CD4-positive, alpha-beta T cell (primary cell): ENCODE data around the gene VAMP4. TPM values are rescaled to one million over a fixed set of nuclear protein-coding genes. Genes with fewer than 3 reads are reported as not detected.

ENCODE experiments used
- ATAC-seq: fragments of 200-7000 bp; cut with Tn5 transposase; one replicate; pipeline ENCODE4 v1.10.0; 2022; ENCODE audit warnings: mild to moderate bottlenecking; ENCODE audit not compliant: poor library complexity
- CTCF ChIA-PET: fragments of 350-600 bp; sonication (Branson Sonifier 250); formaldehyde crosslinking; loops from one replicate; lab custom pipeline; 2021; ENCODE audit warnings: antibody characterized with exemption, inconsistent platforms; lab: Charles Lee
- POLR2A ChIA-PET: fragments of 350-600 bp; sonication (Branson Sonifier 250); formaldehyde crosslinking; loops from one replicate; lab custom pipeline; 2021; ENCODE audit warnings: antibody characterized with exemption, inconsistent platforms; lab: Charles Lee
- DNase-seq, 14 experiments: peaks; one replicate each; pipeline ENCODE4 v3.0.0-alpha.2; 2013 to 2020; ENCODE audit warnings: mixed read lengths in 2 of 14
- H3K27ac ChIP-seq, 2 donors: one replicate each; pipeline versions ENCODE4 v1.5.1 to v1.7.0; 2013; ENCODE audit warnings: low read length in 2 of 2, low read depth in 1 of 2, mild to moderate bottlenecking in 1 of 2
- H3K27me3 ChIP-seq, 2 experiments: 1 replicate in 1 of 2; 2 replicates in 1 of 2; pipeline versions ENCODE4 v1.6.1 to v1.7.0; 2013; ENCODE audit warnings: low read length in 2 of 2, control low read depth in 1 of 2, mild to moderate bottlenecking in 1 of 2, moderate library complexity in 1 of 2; ENCODE audit not compliant: insufficient read depth in 2 of 2, control insufficient read depth in 1 of 2
- H3K36me3 ChIP-seq: one replicate; pipeline ENCODE4 v1.6.1; 2013; ENCODE audit warnings: low read length, control low read depth; ENCODE audit not compliant: insufficient read depth
- H3K4me1 ChIP-seq: one replicate; pipeline ENCODE4 v1.6.1; 2013; ENCODE audit warnings: low read length, control low read depth; ENCODE audit not compliant: insufficient read depth
- H3K4me3 ChIP-seq: one replicate; pipeline ENCODE4 v1.5.1; 2013; ENCODE audit warnings: mild to moderate bottlenecking, low read length, moderate library complexity
- H3K9me3 ChIP-seq, 2 experiments: 1 replicate in 1 of 2; 2 replicates in 1 of 2; pipeline versions ENCODE4 v1.6.1 to v1.7.0; 2013; ENCODE audit warnings: low read length in 2 of 2, mild to moderate bottlenecking in 2 of 2, control low read depth in 1 of 2, moderate library complexity in 1 of 2; ENCODE audit not compliant: control insufficient read depth in 1 of 2, insufficient read depth in 1 of 2
- H3K27ac Mint-ChIP-seq: one replicate; pipeline ENCODE4 v1.8.0; 2020; ENCODE audit warnings: mixed read lengths
- H3K27me3 Mint-ChIP-seq: one replicate; pipeline ENCODE4 v1.8.0; 2021; ENCODE audit warnings: mixed read lengths
- H3K36me3 Mint-ChIP-seq: one replicate; pipeline ENCODE4 v1.8.0; 2021; ENCODE audit warnings: low read depth, mixed read lengths
- H3K4me1 Mint-ChIP-seq: one replicate; pipeline ENCODE4 v1.8.0; 2021; ENCODE audit warnings: low read depth, mixed read lengths
- H3K4me3 Mint-ChIP-seq: one replicate; pipeline ENCODE4 v1.8.0; 2020; ENCODE audit warnings: mild to moderate bottlenecking, mixed read lengths
- H3K9me3 Mint-ChIP-seq: one replicate; pipeline ENCODE4 v1.8.0; 2020; ENCODE audit warnings: mixed read lengths
- CTCF ChIP-seq: fragments of 200-600 bp; IDR thresholded peaks from one replicate; pipeline ENCODE4 v1.8.0; 2022; ENCODE audit warnings: antibody characterized with exemption, mild to moderate bottlenecking
- intact Hi-C, 2 experiments: fragments of 100-400 bp; cut with DNase I in 1 of 2; cut with micrococcal nuclease in 1 of 2; formaldehyde crosslinking; loops; one replicate each; pipeline versions ENCODE4 v1.15.1 to v1.9.0; 2023 to 2025; cut with DNase I, micrococcal nuclease
- total RNA-seq, 174 experiments: library from RNA in 2 of 174; stranded (reverse) in 2 of 174; gene quantifications; one replicate each; pipeline ENCODE4 v1.2.3 and lab custom pipeline; 2021 to 2026

VAMP4 gene
- total RNA-seq, 2 experiments from 2014 or later, result 8.1 to 12.1 TPM

DNA sequence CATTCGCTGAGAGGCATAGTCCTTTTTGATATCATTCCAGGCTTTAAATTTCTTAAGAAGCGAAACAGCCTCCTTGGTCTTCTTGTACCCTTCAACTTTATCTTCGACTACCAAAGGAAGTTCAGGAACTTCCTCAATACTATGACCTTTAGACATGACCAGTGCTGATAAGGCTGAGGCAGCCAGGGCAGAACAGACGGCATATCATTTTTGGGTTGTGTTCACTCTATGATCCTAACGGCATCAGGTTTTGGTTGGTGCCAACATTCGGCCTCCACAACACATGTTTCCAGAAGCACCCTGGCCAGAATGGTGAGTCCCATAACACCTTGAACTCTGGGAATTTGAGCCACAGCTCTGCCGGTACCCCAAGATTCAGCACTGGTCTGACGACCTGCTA lies 58.0 kb downstream of the VAMP4 start:
- H3K4me1 ChIP-seq, result no peaks in the 10 kb centered on the region
- no peaks in the 10 kb centered on the region for H3K36me3 Mint-ChIP-seq
- H3K4me1 Mint-ChIP-seq, result no peaks in the 10 kb centered on the region
- intact Hi-C loops, result no loop called here
- DNase-seq (no peak), ATAC-seq (no peak)
- no peaks in the 10 kb centered on the region for H3K27me3 Mint-ChIP-seq
- H3K36me3 ChIP-seq, result no peaks in the 10 kb centered on the region
- CTCF ChIA-PET, result no interaction called here
- peaks cover 3% of the 10 kb centered on the region for H3K9me3 Mint-ChIP-seq
- H3K9me3 ChIP-seq, result peaks cover 0 to 5% of the 10 kb centered on the region in 2 experiments
- TF ChIP-seq CTCF, result no peak
- no peak overlapping the region for H3K27ac Mint-ChIP-seq
- H3K4me3 ChIP-seq, result no peak overlapping the region
- H3K27me3 ChIP-seq, result no peaks in the 10 kb centered on the region
- H3K4me3 Mint-ChIP-seq, result no peak overlapping the region
- POLR2A ChIA-PET, result no interaction called here
- no peak overlapping the region for H3K27ac ChIP-seq

DNA sequence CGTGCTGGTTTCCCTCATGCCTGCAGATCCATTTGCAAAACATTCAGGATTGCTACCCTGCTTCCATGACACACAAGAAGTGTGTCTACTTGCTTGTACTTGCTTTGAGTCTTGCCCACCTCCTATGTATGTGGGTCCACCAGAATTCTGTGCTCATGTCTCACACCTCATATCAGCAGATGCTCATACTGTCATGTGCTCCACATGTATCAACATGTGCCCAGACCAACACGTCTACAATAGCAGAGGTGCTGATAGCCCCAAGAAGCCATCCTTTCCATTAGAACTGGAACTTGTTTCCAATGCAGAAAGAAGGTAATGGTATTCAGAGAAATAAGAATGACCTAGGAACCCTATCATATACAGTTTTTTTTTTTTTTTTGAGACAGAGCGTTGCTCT lies 61.5 kb downstream of the VAMP4 start:
- H3K9me3 ChIP-seq, result no peaks in the 10 kb centered on the region
- H3K27me3 ChIP-seq, result peaks cover 3 to 5% of the 10 kb centered on the region in 2 experiments
- POLR2A ChIA-PET, result no interaction called here
- no peaks in the 10 kb centered on the region for H3K4me1 ChIP-seq
- DNase-seq (no peak), ATAC-seq (no peak)
- H3K36me3 Mint-ChIP-seq, result no peaks in the 10 kb centered on the region
- H3K27me3 Mint-ChIP-seq, result peaks cover 6% of the 10 kb centered on the region
- no peaks in the 10 kb centered on the region for H3K9me3 Mint-ChIP-seq
- intact Hi-C loops, result no loop called here
- no peak overlapping the region for H3K4me3 Mint-ChIP-seq
- H3K4me1 Mint-ChIP-seq, result no peaks in the 10 kb centered on the region
- no peaks in the 10 kb centered on the region for H3K36me3 ChIP-seq
- TF ChIP-seq CTCF, result no peak
- no peak overlapping the region for H3K27ac Mint-ChIP-seq
- H3K27ac ChIP-seq, result no peak overlapping the region
- CTCF ChIA-PET, result no interaction called here
- no peak overlapping the region for H3K4me3 ChIP-seq

DNA sequence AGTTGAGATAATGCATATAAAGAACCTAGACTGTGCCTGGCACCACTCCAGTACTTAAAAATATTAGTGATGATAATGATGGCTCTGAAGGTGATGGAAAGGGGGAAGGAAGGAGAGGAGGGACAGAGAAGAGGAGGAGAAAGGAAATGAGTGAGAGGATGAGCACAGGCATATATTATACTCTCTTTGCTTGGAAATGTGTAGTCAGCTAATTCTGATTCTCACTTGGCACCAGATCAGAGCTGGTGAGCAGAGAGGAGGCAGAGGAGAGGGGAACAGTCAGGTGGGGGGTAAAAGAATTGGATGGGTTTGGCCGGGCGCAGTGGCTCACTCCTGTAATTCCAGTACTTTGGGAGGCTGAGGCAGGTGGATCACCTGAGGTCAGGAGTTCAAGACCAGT lies 65.0 kb downstream of the VAMP4 start:
- H3K36me3 ChIP-seq, result no peaks in the 10 kb centered on the region
- Mint-ChIP-seq H3K27me3 (peaks cover 11% of the 10 kb centered on the region), H3K9me3 (no peaks in the 10 kb centered on the region), H3K4me3 (no peak overlapping the region), H3K4me1 (no peaks in the 10 kb centered on the region), H3K27ac (no peak overlapping the region), H3K36me3 (no peaks in the 10 kb centered on the region)
- no peaks in the 10 kb centered on the region for H3K4me1 ChIP-seq
- H3K4me3 ChIP-seq, result no peak overlapping the region
- CTCF ChIA-PET, result interaction anchor here (0.7 kb wide), 1 partner anchor 386 kb away, joined by 3 read pairs; no protein-coding TSS in a partner anchor
- intact Hi-C loops, result no loop called here
- DNase-seq, result no peak
- peaks cover 3 to 5% of the 10 kb centered on the region in 2 experiments for H3K27me3 ChIP-seq
- no peaks in the 10 kb centered on the region for H3K9me3 ChIP-seq
- ATAC-seq, result no peak
- H3K27ac ChIP-seq, result no peak overlapping the region
- POLR2A ChIA-PET, result no interaction called here
- TF ChIP-seq CTCF, result no peak
